Fibroblast of peridontal ligament (primary cell): ENCODE results near the gene CGA.

Source experiments
- DNase-seq: peaks from one replicate; pipeline ENCODE4 v3.0.0-alpha.2; 2010; ENCODE audit errors: extremely low read depth

Gene CGA

GRCh38 chr6:87089135-87089534 lies 5.8 kb downstream of the CGA start:
- DNase-seq = no peak

- no peak for DNase-seq
Measured at GRCh38 chr6:87088076-87088475, 6.8 kb downstream of the CGA start.

GRCh38 chr6:87082160-87082721 lies 12.7 kb downstream of the CGA start:
- DNase-seq = no peak

- peak; percentile 53 for DNase-seq
Measured at GRCh38 chr6:87078983-87079616, 15.8 kb downstream of the CGA start.

GRCh38 chr6:87075168-87075567 lies 19.7 kb downstream of the CGA start:
- no peak for DNase-seq

GRCh38 chr6:87074101-87074621 lies 20.7 kb downstream of the CGA start:
- DNase-seq = no peak

- DNase-seq = no peak
Measured at GRCh38 chr6:87071683-87072082, 23.2 kb downstream of the CGA start.

GRCh38 chr6:87070741-87071140 lies 24.2 kb downstream of the CGA start:
- no peak for DNase-seq

- no peak for DNase-seq
Measured at GRCh38 chr6:87068795-87069194, 26.1 kb downstream of the CGA start.

GRCh38 chr6:87066449-87067333 lies 28.2 kb downstream of the CGA start:
- peak; percentile 75 for DNase-seq

- no peak for DNase-seq
Measured at GRCh38 chr6:87065117-87065516, 29.8 kb downstream of the CGA start.

- DNase-seq = no peak
Measured at GRCh38 chr6:87059943-87060342, 35.0 kb downstream of the CGA start.

GRCh38 chr6:87054143-87054833 lies 40.6 kb downstream of the CGA start:
- no peak for DNase-seq

- no peak for DNase-seq
Measured at GRCh38 chr6:87053312-87053711, 41.6 kb downstream of the CGA start.

- no peak for DNase-seq
Measured at GRCh38 chr6:87049779-87050178, 45.1 kb downstream of the CGA start.

- no peak for DNase-seq
Measured at GRCh38 chr6:87045521-87046075, 49.3 kb downstream of the CGA start.

GRCh38 chr6:87040729-87041128 lies 54.2 kb downstream of the CGA start:
- no peak for DNase-seq
